OCI-LY7 (cell line): ENCODE data around the gene FAM180B.

Source experiments
- CTCF ChIP-seq: fragments of 200-600 bp; sonication (generic); conservative IDR thresholded peaks from 2 replicates; pipeline ENCODE4 v1.5.1; 2014; ENCODE audit warnings: mild to moderate bottlenecking, antibody characterized with exemption, low read length, moderate library complexity, mixed read lengths
- EZH2phosphoT487 ChIP-seq: fragments of 200-600 bp; sonication (generic); IDR thresholded peaks from 2 replicates; pipeline ENCODE4 v1.6.1; 2018; ENCODE audit warnings: low read depth, borderline replicate concordance, mild to moderate bottlenecking, mixed run types, antibody characterized with exemption, low read length, moderate library complexity, mixed read lengths

- no peak for TF ChIP-seq CTCF
- no peak for TF ChIP-seq EZH2phosphoT487
These were observed 26.1 kb upstream of the FAM180B start for GRCh38 chr11:47560426-47560825.
